GM12874 (cell line): ENCODE measurements around the gene SREBF2.

Source experiments
- CTCF ChIP-seq: IDR thresholded peaks from 2 replicates; pipeline ENCODE4 v1.5.1; 2011; ENCODE audit warnings: low read depth, mild to moderate bottlenecking, control low read depth, low read length, moderate library complexity; ENCODE audit not compliant: insufficient read depth

The SREBF2 gene

GRCh38 chr22:41862160-41862529 is 29.2 kb downstream of the SREBF2 start:
- TF ChIP-seq CTCF = no peak

- no peak for TF ChIP-seq CTCF
Observed at GRCh38 chr22:41862530-41863266, 29.8 kb downstream of the SREBF2 start.

GRCh38 chr22:41863472-41863871 is 30.6 kb downstream of the SREBF2 start:
- TF ChIP-seq CTCF = no peak

- TF ChIP-seq CTCF = no peak
Observed at GRCh38 chr22:41868556-41868955, 35.7 kb downstream of the SREBF2 start.

- no peak for TF ChIP-seq CTCF
Observed at GRCh38 chr22:41870786-41871185, 37.9 kb downstream of the SREBF2 start.

GRCh38 chr22:41873391-41873790 is 40.5 kb downstream of the SREBF2 start:
- TF ChIP-seq CTCF = no peak

- TF ChIP-seq CTCF = no peak
Observed at GRCh38 chr22:41874090-41874489, 41.2 kb downstream of the SREBF2 start.
